ENCODE data around the gene AGA.

- TF ChIP-seq PATZ1 (CRISPR knock-in tag; IDR thresholded peaks at IDR 0.05; ENCODE audit: borderline replicate concordance) (no peak), ZFP30 (CRISPR knock-in tag; IDR thresholded peaks at IDR 0.05) (no peak), SNAI2 (CRISPR knock-in tag; IDR thresholded peaks at IDR 0.05) (no peak), RARB (CRISPR knock-in tag; IDR thresholded peaks at IDR 0.05) (no peak), ARNTL (CRISPR knock-in tag; IDR thresholded peaks at IDR 0.05; ENCODE audit: borderline replicate concordance, low read depth) (no peak), GLIS3 (CRISPR knock-in tag; IDR thresholded peaks at IDR 0.05) (no peak), ISL1 (CRISPR knock-in tag; IDR thresholded peaks at IDR 0.05) (no peak), OSR1 (CRISPR knock-in tag; IDR thresholded peaks at IDR 0.05) (no peak), CREB5 (CRISPR knock-in tag; IDR thresholded peaks at IDR 0.05; ENCODE audit: low read depth) (no peak), POU6F1 (CRISPR knock-in tag; IDR thresholded peaks at IDR 0.05; ENCODE audit: borderline replicate concordance, low read depth) (no peak), CSDC2 (CRISPR knock-in tag; IDR thresholded peaks at IDR 0.05) (no peak), PPARA (CRISPR knock-in tag; IDR thresholded peaks at IDR 0.05; ENCODE audit: borderline replicate concordance) (no peak), ZNF8 (CRISPR knock-in tag; IDR thresholded peaks at IDR 0.05) (no peak)
- TF ChIP-seq, protein P1, sequence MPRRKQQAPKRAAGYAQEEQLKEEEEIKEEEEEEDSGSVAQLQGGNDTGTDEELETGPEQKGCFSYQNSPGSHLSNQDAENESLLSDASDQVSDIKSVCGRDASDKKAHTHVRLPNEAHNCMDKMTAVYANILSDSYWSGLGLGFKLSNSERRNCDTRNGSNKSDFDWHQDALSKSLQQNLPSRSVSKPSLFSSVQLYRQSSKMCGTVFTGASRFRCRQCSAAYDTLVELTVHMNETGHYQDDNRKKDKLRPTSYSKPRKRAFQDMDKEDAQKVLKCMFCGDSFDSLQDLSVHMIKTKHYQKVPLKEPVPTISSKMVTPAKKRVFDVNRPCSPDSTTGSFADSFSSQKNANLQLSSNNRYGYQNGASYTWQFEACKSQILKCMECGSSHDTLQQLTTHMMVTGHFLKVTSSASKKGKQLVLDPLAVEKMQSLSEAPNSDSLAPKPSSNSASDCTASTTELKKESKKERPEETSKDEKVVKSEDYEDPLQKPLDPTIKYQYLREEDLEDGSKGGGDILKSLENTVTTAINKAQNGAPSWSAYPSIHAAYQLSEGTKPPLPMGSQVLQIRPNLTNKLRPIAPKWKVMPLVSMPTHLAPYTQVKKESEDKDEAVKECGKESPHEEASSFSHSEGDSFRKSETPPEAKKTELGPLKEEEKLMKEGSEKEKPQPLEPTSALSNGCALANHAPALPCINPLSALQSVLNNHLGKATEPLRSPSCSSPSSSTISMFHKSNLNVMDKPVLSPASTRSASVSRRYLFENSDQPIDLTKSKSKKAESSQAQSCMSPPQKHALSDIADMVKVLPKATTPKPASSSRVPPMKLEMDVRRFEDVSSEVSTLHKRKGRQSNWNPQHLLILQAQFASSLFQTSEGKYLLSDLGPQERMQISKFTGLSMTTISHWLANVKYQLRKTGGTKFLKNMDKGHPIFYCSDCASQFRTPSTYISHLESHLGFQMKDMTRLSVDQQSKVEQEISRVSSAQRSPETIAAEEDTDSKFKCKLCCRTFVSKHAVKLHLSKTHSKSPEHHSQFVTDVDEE (CRISPR knock-in tag; IDR thresholded peaks at IDR 0.05) = no peak
Observed at GRCh38 chr4:177464026-177464425, 21.8 kb upstream of the AGA start.
